Pancreas (tissue), 10 donors: ENCODE data around the gene OGFR. TPM values are rescaled to one million over a fixed set of nuclear protein-coding genes. Genes with fewer than 3 reads are reported as not detected.

Source experiments
- ATAC-seq, 4 donors: fragments of 200-7000 bp; cut with Tn5 transposase; one replicate each; pipeline versions ENCODE4 v1.8.0 to v1.9.1; 2020; ENCODE audit warnings: mild to moderate bottlenecking in 4 of 4, moderate library complexity in 4 of 4
- DNase-seq, 6 donors: peaks; one replicate each; pipeline ENCODE4 v3.0.0-alpha.2; 2020
- FAIRE-seq: peaks from 2 replicates; lab custom pipeline; 2012; peaks lifted over from hg19 to GRCh38; lab: Jason Lieb, UNC
- H3K27ac ChIP-seq, 4 donors: fragments of 200-600 bp; sonication (generic); 1 replicate in 3 of 4; 2 replicates in 1 of 4; pipeline versions ENCODE4 v1.5.0 to v1.8.0; 2020
- H3K27me3 ChIP-seq, 4 donors: fragments of 200-600 bp; one replicate each; pipeline ENCODE4 v1.8.0; 2021
- H3K36me3 ChIP-seq, 3 donors: fragments of 200-600 bp; sonication (generic) in 1 of 3; one replicate each; pipeline versions ENCODE4 v1.5.0 to v1.8.0; 2020 to 2021
- H3K4me1 ChIP-seq, 3 donors: fragments of 200-600 bp; one replicate each; pipeline ENCODE4 v1.8.0; 2021
- H3K4me3 ChIP-seq, 4 donors: fragments of 200-600 bp; sonication (generic) in 2 of 4; one replicate each; pipeline versions ENCODE4 v1.5.0 to v1.8.0; 2020 to 2021
- H3K9me3 ChIP-seq, 4 donors: fragments of 200-600 bp; one replicate each; pipeline ENCODE4 v1.8.0; 2021
- CTCF ChIP-seq, 4 donors: fragments of 200-600 bp; sonication (generic) in 3 of 4; IDR thresholded peaks; one replicate each; pipeline versions ENCODE4 v1.5.0 to v1.8.0; 2021; ENCODE audit warnings: antibody characterized with exemption in 4 of 4
- WGBS, 2 donors: extraction: QIAGEN DNeasy Blood & Tissue Kit; methylation state at CpG; one replicate each; pipeline ENCODE4 v1.1.7; 2013; 5-methylcytosine and 5-hydroxymethylcytosine counted together
- intact Hi-C, 3 donors: fragments of 100-400 bp; cut with DNase I; formaldehyde crosslinking; loops; one replicate each; pipeline versions ENCODE4 v1.11.1 to v1.14.2; 2022
- polyA plus RNA-seq, 2 donors: library from polyadenylated mRNA; stranded (reverse); fragments of 200-250 nt; gene quantifications; one replicate each; pipeline ENCODE4 v1.2.3, GENCODE V29; 2013
- total RNA-seq, 6 donors: library from RNA; stranded (reverse); fragmentation: NEBNext Ultra II Directional in 4 of 6; extraction: Animal tissue kit (Norgen Biotek cat#: 25700) in 4 of 6; gene quantifications; one replicate each; pipeline versions ENCODE4 v1.2.1 to v1.2.4, GENCODE V29; 2021 to 2023
- donor health status: healthy with polysubstance abuse.
- donor health status: DM: no; HTN: no; CAD: no; lungs with moderate emphysema.
- donor health status: DM: no; HTN: no; CAD: no.
- donor health status: control.
- donor health status: control.
- donor health status: Bipolar disorder and iron deficiency.
- donor health status: DM: yes; HTN: yes; CAD: no.
- donor health status: DM: no; HTN: no; CAD: no.
- donor health status: DM: no; HTN: no; CAD: no.
- donor health status: DM: yes; HTN: yes; CAD: no.

The OGFR gene
- total and polyA plus RNA-seq, 8 donors, result 18.1 to 79.5 (median 23.0) TPM

- intact Hi-C loops, result no loop called here
- peak in 1 of 6 donors; percentile 47 for DNase-seq
Measured at GRCh38 chr20:62801284-62802010, 3.2 kb upstream of the OGFR start.

GRCh38 chr20:62802026-62802712 lies 2.5 kb upstream of the OGFR start:
- Histone ChIP-seq H3K4me1 (peaks cover 7 to 14% (median 9%) of the 10 kb centered on the region in 3 donors), H3K27ac (no peak overlapping the region), H3K27me3 (no peaks in the 10 kb centered on the region), H3K36me3 (peaks cover 0 to 15% (median 4%) of the 10 kb centered on the region in 3 donors), H3K4me3 (no peak overlapping the region), H3K9me3 (no peaks in the 10 kb centered on the region)
- no peak for TF ChIP-seq CTCF (IDR thresholded peaks at IDR 0.05)
- ATAC-seq, result no peak
- no peak for FAIRE-seq
- DNase-seq, result peak in 1 of 6 donors; percentile 23
- intact Hi-C loops, result no loop called here
- 74 to 77% methylated on average over 22 of the region's 22 CpGs for WGBS, 2 donors

More at GRCh38 chr20:62801284-62802010, 3.2 kb upstream of the OGFR start:
- 83 to 84% methylated on average over 15 of the region's 15 CpGs for WGBS, 2 donors
- no peaks in the 10 kb centered on the region for H3K9me3 ChIP-seq
- no peak overlapping the region for H3K27ac ChIP-seq
- H3K27me3 ChIP-seq, result no peaks in the 10 kb centered on the region
- peaks cover 0 to 15% (median 4%) of the 10 kb centered on the region in 3 donors for H3K36me3 ChIP-seq
- H3K4me1 ChIP-seq, result peaks cover 7 to 15% (median 8%) of the 10 kb centered on the region in 3 donors
- no peak for ATAC-seq
- no peak for FAIRE-seq
- H3K4me3 ChIP-seq, result no peak overlapping the region
- no peak for TF ChIP-seq CTCF (IDR thresholded peaks at IDR 0.05)

GRCh38 chr20:62804021-62804626 lies 511 bp upstream of the OGFR start:
- H3K9me3 ChIP-seq, result no peaks in the 10 kb centered on the region
- intact Hi-C loops, result no loop called here
- H3K27me3 ChIP-seq, result no peaks in the 10 kb centered on the region
- peak overlapping the region in 1 of 4 donors; percentile 12 for H3K27ac ChIP-seq
- DNase-seq (no peak), FAIRE-seq (no peak), ATAC-seq (no peak)
- 23 to 27% methylated on average over 24 to 25 of the region's 25 CpGs for WGBS, 2 donors
- H3K4me1 ChIP-seq, result peaks cover 7 to 11% (median 9%) of the 10 kb centered on the region in 3 donors
- TF ChIP-seq CTCF (IDR thresholded peaks at IDR 0.05), result no peak
- H3K4me3 ChIP-seq, result peak overlapping the region; percentile 94 to 98 (median 98)
- peaks cover 0 to 24% (median 1%) of the 10 kb centered on the region in 3 donors for H3K36me3 ChIP-seq

- Histone ChIP-seq H3K4me1 (peaks cover 7 to 11% (median 9%) of the 10 kb centered on the region in 3 donors), H3K27ac (peak overlapping the region in 3 of 4 donors; percentile 42 to 71 (median 70)), H3K9me3 (no peaks in the 10 kb centered on the region), H3K4me3 (peak overlapping the region; percentile 94 to 98 (median 98)), H3K36me3 (peaks cover 0 to 24% (median 9%) of the 10 kb centered on the region in 3 donors), H3K27me3 (no peaks in the 10 kb centered on the region)
- DNase-seq, result no peak
- FAIRE-seq, result no peak
- 0% methylated on average over 37 to 58 of the region's 58 CpGs for WGBS, 2 donors
- intact Hi-C loops, result loop anchor here in 1 of 3 donors (5.0 kb wide), 1 partner anchor 133 kb away; no protein-coding TSS in a partner anchor
- ATAC-seq, result peak; percentile 16 to 59 (median 38)
- TF ChIP-seq CTCF (IDR thresholded peaks at IDR 0.05), result no peak
Measured at GRCh38 chr20:62805155-62805710, 598 bp downstream of the OGFR start.
